Ishikawa (cell line): ENCODE data around the gene LCT.

ENCODE experiments used
- RAD21 ChIP-seq: IDR thresholded peaks from 2 replicates; pipeline ENCODE4 v1.6.1; 2012; ENCODE audit warnings: low read depth
- TAF1 ChIP-seq: IDR thresholded peaks from 2 replicates; pipeline ENCODE4 v1.6.1; 2012; ENCODE audit warnings: low read depth, mild to moderate bottlenecking
- YY1 ChIP-seq: IDR thresholded peaks from 2 replicates; pipeline ENCODE4 v1.6.1; 2012; ENCODE audit warnings: low read depth

- TF ChIP-seq YY1 (no peak), RAD21 (no peak), TAF1 (no peak)
These were observed 46.6 kb downstream of the LCT start for GRCh38 chr2:135790423-135790822.
